MM.1S (cell line): ENCODE data around the gene MLLT10.

Experiments used
- CTCF ChIP-seq: fragments of 300-600 bp; sonication (generic); IDR thresholded peaks from 2 replicates; pipeline ENCODE4 v1.5.1; 2016; ENCODE audit warnings: antibody characterized with exemption, low read length, mixed read lengths
- EZH2phosphoT487 ChIP-seq: fragments of 300-600 bp; sonication (generic); IDR thresholded peaks from 2 replicates; pipeline ENCODE4 v1.6.1; 2018; ENCODE audit warnings: antibody characterized with exemption, low read length

DNA sequence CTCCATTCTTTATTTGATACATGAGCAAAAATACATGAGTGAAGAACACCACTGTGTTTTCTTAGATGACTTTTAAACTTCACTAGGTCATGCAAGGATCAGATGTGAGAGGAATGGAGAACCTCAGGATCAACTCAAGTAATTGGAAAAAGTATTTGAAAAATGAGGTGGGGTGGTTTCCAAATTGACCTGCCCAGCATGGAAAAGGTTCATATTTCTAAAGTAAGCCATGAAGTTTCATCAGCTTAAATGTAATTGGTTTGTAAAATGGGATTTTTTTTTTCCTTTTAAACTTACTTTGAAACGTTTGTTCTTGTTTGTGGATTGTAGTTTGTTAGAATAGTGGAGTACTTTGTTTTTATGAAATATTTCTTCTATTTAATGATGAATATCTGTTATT is 134.8 kb downstream of the MLLT10 start:
- no peak for TF ChIP-seq CTCF
- TF ChIP-seq EZH2phosphoT487, result no peak
